ENCODE measurements around the gene CAAP1. TPM values are rescaled to one million over a fixed set of nuclear protein-coding genes. Genes with fewer than 3 reads are reported as not detected.

Gene CAAP1
- total and polyA plus RNA-seq, 10 donors = 10.6 to 22.3 (median 13.6) TPM

DNA sequence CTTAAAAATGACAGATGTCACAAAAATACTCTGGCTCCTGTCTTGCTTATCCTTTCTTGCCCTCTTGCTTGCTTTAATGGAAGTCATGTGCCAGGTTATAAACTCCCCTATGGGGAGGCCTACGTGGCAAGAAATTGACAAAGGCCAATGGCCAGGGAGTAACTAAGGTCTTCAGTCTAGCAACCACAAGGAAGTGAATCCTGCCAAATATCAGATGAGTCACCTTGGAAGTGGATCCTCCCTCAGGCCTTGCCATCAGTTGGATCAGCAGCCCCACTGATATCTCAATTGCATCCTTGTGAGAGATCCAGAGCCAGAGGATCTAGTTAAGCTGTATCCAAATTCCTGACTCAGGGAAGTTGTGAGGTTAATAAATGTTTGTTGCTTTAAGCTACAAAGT lies 82.8 kb downstream of the CAAP1 start:
- Histone ChIP-seq H3K4me1 (no peaks in the 10 kb centered on the region), H3K27ac (no peak overlapping the region), H3K9me3 (no peaks in the 10 kb centered on the region), H3K4me3 (no peak overlapping the region), H3K36me3 (no peaks in the 10 kb centered on the region), H3K27me3 (replicated peaks in 1 of 7) (no peaks in the 10 kb centered on the region)
- DNase-seq = no peak
- intact Hi-C loops (cut with DNase I; ENCODE audit: low total_unique reads) = no loop called here
- TF ChIP-seq POLR2A (IDR thresholded peaks at IDR 0.05) (no peak), POLR2AphosphoS5 (IDR thresholded peaks at IDR 0.05) (no peak)
- TF ChIP-seq, protein P1, sequence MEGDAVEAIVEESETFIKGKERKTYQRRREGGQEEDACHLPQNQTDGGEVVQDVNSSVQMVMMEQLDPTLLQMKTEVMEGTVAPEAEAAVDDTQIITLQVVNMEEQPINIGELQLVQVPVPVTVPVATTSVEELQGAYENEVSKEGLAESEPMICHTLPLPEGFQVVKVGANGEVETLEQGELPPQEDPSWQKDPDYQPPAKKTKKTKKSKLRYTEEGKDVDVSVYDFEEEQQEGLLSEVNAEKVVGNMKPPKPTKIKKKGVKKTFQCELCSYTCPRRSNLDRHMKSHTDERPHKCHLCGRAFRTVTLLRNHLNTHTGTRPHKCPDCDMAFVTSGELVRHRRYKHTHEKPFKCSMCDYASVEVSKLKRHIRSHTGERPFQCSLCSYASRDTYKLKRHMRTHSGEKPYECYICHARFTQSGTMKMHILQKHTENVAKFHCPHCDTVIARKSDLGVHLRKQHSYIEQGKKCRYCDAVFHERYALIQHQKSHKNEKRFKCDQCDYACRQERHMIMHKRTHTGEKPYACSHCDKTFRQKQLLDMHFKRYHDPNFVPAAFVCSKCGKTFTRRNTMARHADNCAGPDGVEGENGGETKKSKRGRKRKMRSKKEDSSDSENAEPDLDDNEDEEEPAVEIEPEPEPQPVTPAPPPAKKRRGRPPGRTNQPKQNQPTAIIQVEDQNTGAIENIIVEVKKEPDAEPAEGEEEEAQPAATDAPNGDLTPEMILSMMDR (IDR thresholded peaks at IDR 0.05 in 8 of 11, conservative IDR thresholded peaks at IDR 0.05 in 3 of 11) = no peak
- WGBS, 5 donors = 71 to 93% (median 76%) methylated on average over 1 of the region's 1 CpG

DNA sequence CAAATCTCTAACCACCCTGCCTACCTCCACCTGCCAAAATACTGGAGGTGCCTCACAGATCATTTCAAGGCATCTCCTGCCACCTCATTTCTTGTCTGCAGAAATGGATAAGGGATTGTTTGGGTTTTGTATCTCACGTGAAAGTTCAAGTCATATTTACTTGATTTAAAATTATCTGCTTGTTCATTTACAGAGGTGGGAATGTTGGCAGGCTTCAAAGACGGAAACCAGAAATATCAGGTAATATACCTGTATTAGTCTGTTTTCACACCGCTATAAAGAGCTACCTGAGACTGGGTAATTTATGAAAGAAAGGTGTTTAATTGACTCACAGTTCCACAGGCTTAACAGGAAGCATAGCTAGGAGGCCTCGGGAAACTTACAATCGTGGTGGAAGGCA lies 85.4 kb downstream of the CAAP1 start:
- intact Hi-C loops (cut with DNase I; ENCODE audit: low total_unique reads) = no loop called here
- TF ChIP-seq POLR2AphosphoS5 (IDR thresholded peaks at IDR 0.05) (no peak), POLR2A (IDR thresholded peaks at IDR 0.05) (no peak)
- TF ChIP-seq, protein P1 (IDR thresholded peaks at IDR 0.05 in 8 of 11, conservative IDR thresholded peaks at IDR 0.05 in 3 of 11) = no peak
- H3K4me1 ChIP-seq = no peaks in the 10 kb centered on the region
- H3K9me3 ChIP-seq = no peaks in the 10 kb centered on the region
- no peak overlapping the region for H3K4me3 ChIP-seq
- no peak for DNase-seq
- no peaks in the 10 kb centered on the region for H3K36me3 ChIP-seq
- no peak overlapping the region for H3K27ac ChIP-seq
- 75 to 84% (median 79%) methylated on average over 5 of the region's 5 CpGs for WGBS, 5 donors
- H3K27me3 ChIP-seq (replicated peaks in 1 of 7) = no peaks in the 10 kb centered on the region

DNA sequence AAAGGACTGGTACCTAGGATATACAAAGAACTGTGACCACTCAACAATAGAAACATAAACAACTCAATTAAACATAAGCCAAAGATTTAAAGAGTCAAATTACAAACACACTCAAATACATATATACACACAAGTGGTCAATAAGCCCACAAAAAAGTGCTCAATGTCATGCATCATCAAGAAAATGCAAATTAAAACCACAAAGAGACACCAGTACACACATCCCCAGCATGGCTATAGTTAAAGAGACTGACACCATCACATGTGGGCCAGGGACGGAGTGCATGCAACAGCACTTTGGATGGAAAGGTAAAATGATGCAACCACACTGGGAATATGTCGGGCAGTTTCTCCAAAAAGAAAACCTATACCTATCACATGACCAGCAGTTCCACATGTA lies 89.7 kb downstream of the CAAP1 start:
- H3K4me1 ChIP-seq = no peaks in the 10 kb centered on the region
- no peaks in the 10 kb centered on the region for H3K36me3 ChIP-seq
- WGBS, 5 donors = 77 to 90% (median 87%) methylated on average over 2 of the region's 2 CpGs
- TF ChIP-seq, protein P1 (IDR thresholded peaks at IDR 0.05 in 8 of 11, conservative IDR thresholded peaks at IDR 0.05 in 3 of 11) = no peak
- TF ChIP-seq POLR2AphosphoS5 (IDR thresholded peaks at IDR 0.05) (no peak), POLR2A (IDR thresholded peaks at IDR 0.05) (no peak)
- H3K27ac ChIP-seq = no peak overlapping the region
- no peak overlapping the region for H3K4me3 ChIP-seq
- DNase-seq = no peak
- intact Hi-C loops (cut with DNase I; ENCODE audit: low total_unique reads) = no loop called here
- H3K9me3 ChIP-seq = no peaks in the 10 kb centered on the region
- no peaks in the 10 kb centered on the region for H3K27me3 ChIP-seq (replicated peaks in 1 of 7)

DNA sequence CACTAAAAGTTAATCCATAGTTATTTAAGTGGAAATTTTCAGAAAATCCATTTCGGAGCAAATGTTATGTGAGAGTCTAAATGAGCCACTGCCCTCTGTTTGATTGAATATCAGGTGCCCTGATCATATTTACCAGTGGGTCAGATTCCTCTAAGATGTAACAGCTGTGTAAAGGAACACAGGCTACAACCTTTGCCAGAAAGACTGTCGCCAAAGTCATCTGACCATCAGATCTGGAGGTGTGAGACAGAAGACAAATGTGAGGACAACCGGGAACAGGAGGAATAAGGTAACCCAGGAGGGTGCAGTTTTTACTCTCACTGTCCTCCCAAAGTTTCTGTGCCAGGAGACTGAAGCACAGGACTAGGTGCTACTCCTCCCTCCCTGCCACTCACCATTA lies 90.8 kb downstream of the CAAP1 start:
- TF ChIP-seq POLR2A (IDR thresholded peaks at IDR 0.05) = no peak
- intact Hi-C loops (cut with DNase I; ENCODE audit: low total_unique reads) = no loop called here

DNA sequence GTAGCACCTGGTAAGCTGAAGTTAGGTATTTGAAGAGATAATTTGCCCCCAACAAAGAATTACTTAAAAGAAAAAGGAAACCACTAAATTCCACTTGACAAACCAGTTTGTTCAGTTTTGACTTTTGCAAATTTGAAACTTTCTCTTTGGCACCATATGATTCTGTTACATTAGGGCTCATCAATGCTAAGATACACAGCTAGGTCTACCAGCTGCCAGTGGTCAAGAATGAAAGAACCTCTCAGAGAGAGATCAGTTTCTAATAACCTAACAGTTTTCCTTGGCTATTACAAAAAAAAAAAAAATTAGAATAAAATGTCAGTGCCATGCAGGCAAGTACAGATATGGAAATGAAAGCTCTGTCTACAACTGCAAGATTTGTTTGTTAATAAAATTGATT lies 92.3 kb downstream of the CAAP1 start:
- TF ChIP-seq, protein P1 (IDR thresholded peaks at IDR 0.05 in 8 of 11, conservative IDR thresholded peaks at IDR 0.05 in 3 of 11) = no peak
- TF ChIP-seq POLR2AphosphoS5 (IDR thresholded peaks at IDR 0.05) (no peak), POLR2A (IDR thresholded peaks at IDR 0.05) (no peak)
- intact Hi-C loops (cut with DNase I; ENCODE audit: low total_unique reads) = no loop called here
- H3K27me3 ChIP-seq (replicated peaks in 1 of 7) = no peaks in the 10 kb centered on the region
- no peaks in the 10 kb centered on the region for H3K36me3 ChIP-seq
- H3K27ac ChIP-seq = no peak overlapping the region
- H3K4me3 ChIP-seq = no peak overlapping the region
- DNase-seq = no peak
- no peaks in the 10 kb centered on the region for H3K9me3 ChIP-seq
- H3K4me1 ChIP-seq = no peaks in the 10 kb centered on the region

More for the DNA sequence above, 90.8 kb downstream of the CAAP1 start:
- H3K36me3 ChIP-seq = no peaks in the 10 kb centered on the region
- WGBS, 5 donors = 75 to 86% (median 78%) methylated on average over 3 of the region's 3 CpGs
- H3K27me3 ChIP-seq (replicated peaks in 1 of 7) = no peaks in the 10 kb centered on the region
- no peak for DNase-seq
- no peak overlapping the region for H3K4me3 ChIP-seq
- H3K27ac ChIP-seq = no peak overlapping the region
- no peaks in the 10 kb centered on the region for H3K9me3 ChIP-seq
- no peaks in the 10 kb centered on the region for H3K4me1 ChIP-seq
